CD1c-positive myeloid dendritic cell (primary cell): Measurements from ENCODE around the gene FOSB.
A peak's percentile ranks its signal among the peaks of the same experiment; 100 is the strongest.

ENCODE experiments used
- DNase-seq: peaks from one replicate; pipeline ENCODE4 v3.0.0-alpha.2; 2016; ENCODE audit errors: extremely low spot score

FOSB gene

DNA sequence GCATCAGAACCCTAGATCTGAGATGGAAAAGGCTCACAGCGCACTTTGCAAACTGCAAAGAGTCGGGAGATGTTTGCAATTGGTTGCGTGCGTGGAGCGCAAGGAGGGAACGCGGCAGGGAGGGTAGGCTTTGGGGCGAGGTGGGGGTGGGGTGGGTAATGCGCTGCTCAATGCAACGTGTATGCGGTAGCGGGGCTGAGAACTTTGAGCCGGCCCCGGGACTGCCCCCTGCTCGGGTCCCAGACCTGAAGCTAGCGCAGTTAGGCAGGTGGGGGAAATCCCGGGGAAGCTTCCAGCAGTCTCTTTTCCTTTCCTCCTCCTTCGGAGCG is 971 bp downstream of the FOSB start:
- no peak for DNase-seq

DNA sequence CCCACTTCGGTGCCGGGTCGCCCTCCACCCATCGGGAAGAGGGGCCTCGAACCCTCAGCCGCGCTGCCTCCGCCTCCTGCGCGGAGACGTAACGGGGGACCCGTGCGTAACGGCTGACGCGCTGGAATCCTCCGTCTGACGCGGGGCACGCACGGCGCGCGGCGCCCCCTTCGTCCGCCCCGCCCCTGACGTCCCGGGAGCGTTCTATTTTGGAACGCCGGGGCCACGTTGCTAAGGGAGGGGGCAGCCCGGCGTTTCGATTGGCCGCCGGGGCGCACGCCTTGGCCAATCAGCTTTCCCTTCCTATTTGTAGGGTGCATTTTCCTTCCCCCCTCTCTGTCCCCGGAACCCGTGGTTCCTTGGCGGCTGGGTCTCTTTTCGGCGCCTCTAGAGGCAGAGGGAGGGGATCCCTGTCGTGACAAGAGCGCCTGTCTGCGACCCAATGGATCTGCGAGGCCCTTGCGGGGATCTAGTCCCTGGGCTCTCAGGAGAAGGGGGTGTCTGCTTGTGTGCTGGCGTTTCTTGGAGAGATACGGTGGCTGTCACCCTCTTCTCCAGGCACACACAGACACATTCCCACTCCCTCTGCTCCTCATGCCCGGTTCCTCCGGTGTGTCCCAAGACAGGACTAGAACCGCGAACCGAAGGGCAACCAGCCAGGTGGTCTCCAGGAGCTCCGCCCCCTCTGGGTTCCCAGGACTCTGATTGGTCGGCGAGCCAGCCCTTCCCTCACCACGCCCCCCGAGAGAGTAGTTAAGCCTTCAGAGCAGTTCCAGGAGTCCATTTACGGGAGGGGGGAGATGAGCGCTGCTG is 1.5 kb downstream of the FOSB start:
- peak; percentile 95 for DNase-seq

DNA sequence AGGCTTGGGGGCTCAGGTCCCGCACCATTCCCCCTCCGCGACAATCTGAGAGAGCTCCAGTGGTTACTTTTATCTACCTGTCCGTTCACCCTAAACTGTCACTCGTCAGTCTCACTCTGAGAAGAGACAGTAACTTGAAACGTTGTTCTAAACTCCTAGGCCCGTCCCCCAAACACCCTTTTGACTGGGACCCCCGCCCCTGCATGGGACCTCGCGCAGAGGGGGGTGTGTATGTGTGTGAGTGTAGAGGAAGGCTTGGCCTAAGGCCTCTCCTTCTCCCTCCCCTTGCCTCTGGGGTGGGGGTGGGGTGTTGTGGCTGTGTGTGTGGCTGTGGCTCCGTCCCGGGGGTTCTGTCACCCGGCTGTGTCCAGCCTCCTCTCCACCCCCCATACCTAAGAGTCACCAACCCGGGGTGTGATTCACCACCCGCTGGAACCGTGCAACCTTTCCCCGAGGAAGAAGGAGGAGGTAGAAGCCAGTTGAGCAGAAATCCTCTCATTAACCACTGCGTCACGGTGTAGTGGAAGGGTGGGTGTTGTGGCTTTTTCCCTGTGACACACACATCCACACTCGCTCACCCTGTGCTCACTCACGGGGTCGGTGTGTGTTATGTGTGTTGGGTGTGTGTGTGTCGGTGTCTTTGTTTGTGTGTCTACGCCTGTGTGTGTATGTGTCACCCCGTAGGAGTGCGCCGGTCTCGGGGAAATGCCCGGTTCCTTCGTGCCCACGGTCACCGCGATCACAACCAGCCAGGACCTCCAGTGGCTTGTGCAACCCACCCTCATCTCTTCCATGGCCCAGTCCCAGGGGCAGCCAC is 2.4 kb downstream of the FOSB start:
- DNase-seq, result peak; percentile 87

DNA sequence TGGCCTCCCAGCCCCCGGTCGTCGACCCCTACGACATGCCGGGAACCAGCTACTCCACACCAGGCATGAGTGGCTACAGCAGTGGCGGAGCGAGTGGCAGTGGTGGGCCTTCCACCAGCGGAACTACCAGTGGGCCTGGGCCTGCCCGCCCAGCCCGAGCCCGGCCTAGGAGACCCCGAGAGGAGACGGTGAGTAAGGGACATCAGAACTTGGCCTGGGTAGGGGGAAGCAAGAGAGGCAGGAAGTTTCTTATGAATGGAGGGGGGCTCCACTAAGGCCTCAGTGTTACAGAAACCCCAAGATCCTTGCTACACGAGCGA is 2.9 kb downstream of the FOSB start:
- no peak for DNase-seq

DNA sequence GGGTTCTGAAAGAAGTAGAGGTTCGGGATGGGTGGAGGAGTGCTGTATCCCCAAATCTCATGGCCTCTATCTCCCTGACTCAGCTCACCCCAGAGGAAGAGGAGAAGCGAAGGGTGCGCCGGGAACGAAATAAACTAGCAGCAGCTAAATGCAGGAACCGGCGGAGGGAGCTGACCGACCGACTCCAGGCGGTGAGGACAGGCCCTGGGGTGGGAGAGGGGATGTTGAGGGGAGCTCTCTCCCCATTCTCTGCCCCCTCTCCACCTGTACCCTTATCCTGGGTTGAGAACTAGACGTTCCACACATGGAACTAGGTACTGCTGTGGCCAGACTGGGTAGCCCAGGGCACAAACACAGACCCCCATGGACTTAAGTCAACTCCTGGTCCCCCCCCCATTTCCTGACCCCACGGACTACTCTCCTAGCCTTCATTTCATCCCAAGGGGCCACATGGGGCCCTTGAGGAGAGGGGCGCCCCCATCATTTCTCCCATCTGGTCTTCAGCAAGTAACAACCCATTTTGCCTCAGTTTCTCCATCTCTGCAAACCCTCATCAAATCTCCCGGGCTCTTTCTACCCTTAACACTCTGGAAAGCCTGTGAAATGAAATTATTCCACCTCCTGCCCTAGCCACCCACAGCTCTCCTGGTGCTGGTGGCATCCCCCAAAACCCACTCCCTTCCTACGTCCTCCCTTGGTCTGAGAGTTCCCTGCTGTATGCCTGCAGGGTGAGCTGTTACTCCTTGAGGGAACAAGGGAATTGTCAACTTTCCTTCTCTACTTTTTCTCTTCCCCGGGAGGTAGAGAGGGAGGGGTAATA is 3.5 kb downstream of the FOSB start:
- no peak for DNase-seq

DNA sequence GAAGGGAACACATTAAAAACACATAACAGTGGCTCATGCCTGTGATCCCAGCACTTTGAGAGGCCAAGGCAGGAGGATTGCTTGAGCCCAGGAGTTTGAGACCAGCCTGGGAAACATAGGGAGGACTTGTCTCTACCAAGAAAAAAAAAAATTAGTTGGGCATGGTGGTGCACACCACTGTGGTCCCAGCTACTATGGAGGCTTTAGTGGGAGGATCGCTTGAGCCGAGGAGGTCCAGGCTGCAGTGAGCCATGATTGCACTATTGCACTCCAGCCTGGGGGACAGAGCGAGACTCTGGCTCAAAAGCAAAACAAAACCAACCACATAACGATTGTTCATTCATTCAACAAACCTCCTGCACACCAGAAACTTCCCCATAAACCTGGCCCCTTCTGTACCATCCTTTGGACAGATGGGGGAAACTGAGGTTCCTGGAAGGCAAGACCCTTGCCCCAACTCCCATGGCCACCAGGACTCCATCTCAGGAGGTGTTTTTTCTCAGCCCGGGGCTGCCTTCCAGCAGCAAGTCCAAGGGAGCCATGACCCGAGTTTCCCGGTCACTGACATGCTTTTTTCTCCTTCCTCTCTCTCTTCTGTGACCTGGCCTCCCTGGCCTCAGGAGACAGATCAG is 4.3 kb downstream of the FOSB start:
- peak; percentile 64 for DNase-seq

DNA sequence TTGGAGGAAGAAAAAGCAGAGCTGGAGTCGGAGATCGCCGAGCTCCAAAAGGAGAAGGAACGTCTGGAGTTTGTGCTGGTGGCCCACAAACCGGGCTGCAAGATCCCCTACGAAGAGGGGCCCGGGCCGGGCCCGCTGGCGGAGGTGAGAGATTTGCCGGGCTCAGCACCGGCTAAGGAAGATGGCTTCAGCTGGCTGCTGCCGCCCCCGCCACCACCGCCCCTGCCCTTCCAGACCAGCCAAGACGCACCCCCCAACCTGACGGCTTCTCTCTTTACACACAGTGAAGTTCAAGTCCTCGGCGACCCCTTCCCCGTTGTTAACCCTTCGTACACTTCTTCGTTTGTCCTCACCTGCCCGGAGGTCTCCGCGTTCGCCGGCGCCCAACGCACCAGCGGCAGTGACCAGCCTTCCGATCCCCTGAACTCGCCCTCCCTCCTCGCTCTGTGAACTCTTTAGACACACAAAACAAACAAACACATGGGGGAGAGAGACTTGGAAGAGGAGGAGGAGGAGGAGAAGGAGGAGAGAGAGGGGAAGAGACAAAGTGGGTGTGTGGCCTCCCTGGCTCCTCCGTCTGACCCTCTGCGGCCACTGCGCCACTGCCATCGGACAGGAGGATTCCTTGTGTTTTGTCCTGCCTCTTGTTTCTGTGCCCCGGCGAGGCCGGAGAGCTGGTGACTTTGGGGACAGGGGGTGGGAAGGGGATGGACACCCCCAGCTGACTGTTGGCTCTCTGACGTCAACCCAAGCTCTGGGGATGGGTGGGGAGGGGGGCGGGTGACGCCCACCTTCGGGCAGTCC is 5.0 kb downstream of the FOSB start:
- no peak for DNase-seq

DNA sequence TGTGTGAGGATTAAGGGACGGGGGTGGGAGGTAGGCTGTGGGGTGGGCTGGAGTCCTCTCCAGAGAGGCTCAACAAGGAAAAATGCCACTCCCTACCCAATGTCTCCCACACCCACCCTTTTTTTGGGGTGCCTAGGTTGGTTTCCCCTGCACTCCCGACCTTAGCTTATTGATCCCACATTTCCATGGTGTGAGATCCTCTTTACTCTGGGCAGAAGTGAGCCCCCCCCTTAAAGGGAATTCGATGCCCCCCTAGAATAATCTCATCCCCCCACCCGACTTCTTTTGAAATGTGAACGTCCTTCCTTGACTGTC is 5.5 kb downstream of the FOSB start:
- peak; percentile 55 for DNase-seq

DNA sequence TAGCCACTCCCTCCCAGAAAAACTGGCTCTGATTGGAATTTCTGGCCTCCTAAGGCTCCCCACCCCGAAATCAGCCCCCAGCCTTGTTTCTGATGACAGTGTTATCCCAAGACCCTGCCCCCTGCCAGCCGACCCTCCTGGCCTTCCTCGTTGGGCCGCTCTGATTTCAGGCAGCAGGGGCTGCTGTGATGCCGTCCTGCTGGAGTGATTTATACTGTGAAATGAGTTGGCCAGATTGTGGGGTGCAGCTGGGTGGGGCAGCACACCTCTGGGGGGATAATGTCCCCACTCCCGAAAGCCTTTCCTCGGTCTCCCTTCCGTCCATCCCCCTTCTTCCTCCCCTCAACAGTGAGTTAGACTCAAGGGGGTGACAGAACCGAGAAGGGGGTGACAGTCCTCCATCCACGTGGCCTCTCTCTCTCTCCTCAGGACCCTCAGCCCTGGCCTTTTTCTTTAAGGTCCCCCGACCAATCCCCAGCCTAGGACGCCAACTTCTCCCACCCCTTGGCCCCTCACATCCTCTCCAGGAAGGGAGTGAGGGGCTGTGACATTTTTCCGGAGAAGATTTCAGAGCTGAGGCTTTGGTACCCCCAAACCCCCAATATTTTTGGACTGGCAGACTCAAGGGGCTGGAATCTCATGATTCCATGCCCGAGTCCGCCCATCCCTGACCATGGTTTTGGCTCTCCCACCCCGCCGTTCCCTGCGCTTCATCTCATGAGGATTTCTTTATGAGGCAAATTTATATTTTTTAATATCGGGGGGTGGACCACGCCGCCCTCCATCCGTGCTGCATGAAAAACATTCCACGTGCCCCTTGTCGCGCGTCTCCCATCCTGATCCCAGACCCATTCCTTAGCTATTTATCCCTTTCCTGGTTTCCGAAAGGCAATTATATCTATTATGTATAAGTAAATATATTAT is 6.1 kb downstream of the FOSB start:
- DNase-seq, result peak; percentile 57

DNA sequence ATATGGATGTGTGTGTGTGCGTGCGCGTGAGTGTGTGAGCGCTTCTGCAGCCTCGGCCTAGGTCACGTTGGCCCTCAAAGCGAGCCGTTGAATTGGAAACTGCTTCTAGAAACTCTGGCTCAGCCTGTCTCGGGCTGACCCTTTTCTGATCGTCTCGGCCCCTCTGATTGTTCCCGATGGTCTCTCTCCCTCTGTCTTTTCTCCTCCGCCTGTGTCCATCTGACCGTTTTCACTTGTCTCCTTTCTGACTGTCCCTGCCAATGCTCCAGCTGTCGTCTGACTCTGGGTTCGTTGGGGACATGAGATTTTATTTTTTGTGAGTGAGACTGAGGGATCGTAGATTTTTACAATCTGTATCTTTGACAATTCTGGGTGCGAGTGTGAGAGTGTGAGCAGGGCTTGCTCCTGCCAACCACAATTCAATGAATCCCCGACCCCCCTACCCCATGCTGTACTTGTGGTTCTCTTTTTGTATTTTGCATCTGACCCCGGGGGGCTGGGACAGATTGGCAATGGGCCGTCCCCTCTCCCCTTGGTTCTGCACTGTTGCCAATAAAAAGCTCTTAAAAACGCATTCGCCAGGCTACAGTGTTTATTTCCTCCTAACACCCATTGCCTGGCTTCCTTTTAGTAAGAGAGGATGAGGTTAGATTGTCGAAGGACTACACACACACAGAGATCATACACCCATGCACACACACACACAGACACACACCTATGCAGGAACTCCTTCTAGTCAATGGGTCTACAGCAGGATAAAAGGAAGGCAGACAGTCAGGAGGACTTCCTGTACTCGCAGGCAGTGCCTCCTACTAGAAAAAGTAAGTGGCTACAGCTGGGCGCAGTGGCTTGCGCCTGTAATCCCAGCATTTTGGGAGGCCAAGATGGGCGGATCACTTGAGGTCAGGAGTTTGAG is 7.1 kb downstream of the FOSB start:
- DNase-seq, result peak; percentile 60

DNA sequence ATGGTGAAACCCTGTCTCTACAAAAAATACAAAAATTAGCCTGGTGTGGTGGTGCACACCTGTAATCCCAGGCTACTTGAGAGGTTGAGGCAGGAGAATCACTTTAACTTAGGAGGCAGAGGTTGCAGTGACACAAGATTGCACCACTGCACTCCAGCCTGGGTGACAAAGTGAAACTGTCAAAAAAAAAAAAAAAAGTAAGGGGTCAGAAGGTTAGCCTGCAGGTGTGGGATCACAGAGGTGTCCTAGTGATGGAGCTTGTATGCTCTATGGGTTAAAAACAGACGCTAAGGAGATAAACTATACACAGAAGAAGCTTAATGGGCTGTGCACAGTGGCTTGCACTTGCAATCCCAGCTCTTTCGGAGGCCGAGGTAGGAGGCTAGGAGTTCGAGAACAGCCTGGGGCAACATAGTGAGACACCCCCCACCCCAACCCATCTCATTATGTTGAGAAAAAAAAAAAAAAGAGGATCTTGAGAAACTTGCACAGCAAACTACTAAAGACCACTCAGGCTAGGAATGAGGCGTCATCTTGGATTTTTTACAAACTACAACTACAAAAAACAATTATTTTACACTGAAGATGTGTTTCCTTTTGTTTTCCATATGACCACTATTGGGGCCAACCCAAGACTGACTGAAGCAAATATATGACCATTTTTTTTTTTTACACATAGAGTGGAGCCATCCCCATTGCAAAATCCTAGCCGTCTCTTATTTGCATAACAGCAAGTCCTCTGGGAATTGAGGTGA is 7.9 kb downstream of the FOSB start:
- DNase-seq, result peak; percentile 62

DNA sequence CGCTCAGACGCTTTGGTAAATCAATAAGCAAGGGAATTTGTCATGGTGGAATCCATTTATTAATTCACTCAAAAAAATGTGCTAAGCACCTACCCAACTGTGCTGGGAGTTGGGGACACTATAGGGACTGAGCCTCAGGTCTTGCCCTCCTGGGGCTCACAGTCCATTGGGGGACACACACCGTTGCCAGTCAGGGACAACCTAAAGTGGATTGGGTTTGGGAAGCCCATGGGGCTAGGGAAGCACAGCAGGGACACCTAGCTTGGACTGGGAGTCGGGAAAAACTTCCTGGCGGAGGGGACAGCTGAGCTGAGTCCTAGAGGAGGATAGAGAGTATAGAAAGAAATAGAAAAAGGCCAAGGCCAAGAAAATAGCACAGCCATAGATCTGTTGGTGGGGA is 8.5 kb downstream of the FOSB start:
- DNase-seq, result peak; percentile 48

DNA sequence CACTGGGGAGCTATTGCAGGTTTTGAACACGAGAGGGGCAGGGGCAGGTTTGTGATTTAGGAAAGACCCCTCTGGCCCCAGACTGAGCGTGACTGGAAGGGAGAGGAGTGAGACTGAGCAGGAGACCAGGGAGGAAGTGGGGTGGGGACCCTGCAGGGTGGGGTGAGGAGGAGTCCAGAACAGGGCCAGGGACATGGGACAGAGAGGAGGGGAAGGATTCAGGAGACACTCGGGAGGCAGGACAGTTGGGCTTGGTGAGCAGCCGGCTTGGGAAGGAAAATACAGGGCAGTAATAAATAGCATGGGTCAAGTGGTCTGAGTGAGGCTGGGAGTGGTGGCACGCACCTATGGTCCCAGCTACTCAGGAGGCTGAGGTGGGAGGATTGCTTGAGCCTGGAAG is 9.4 kb downstream of the FOSB start:
- DNase-seq, result no peak

DNA sequence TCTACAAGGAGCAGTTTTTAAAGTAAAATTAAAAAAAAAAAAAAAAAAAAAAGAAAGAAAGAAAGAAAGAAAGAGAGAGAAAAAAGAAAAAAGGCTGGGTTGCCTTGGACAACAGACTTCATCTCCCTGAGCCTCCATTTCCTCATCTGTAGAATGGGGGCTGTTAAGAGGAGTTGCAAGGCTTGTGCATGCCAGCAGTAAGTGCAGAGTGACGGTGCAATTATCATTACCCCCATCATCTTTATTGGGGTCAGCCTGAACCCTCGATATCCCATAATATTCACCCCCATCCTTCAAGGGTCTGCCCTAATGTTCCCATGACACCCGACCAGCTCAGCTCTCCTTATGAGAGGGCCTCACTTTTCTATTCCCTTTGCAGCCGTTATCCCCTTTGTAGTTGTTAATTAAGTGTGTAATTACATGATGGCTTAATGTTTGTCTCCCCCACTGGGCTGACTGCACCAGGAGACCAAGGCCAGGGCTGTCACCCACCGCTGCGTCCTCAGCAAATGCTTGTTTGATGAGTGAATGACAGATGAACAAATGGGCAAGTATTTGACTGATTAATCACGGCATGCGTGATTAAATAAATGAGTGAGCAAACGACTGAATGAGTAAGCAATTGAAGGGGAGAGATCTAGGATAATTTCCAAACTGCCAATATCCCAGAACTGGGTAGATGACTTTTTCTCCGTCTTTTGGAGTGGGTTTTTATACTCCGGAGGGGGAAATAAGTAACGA is 10.1 kb downstream of the FOSB start:
- DNase-seq, result no peak

DNA sequence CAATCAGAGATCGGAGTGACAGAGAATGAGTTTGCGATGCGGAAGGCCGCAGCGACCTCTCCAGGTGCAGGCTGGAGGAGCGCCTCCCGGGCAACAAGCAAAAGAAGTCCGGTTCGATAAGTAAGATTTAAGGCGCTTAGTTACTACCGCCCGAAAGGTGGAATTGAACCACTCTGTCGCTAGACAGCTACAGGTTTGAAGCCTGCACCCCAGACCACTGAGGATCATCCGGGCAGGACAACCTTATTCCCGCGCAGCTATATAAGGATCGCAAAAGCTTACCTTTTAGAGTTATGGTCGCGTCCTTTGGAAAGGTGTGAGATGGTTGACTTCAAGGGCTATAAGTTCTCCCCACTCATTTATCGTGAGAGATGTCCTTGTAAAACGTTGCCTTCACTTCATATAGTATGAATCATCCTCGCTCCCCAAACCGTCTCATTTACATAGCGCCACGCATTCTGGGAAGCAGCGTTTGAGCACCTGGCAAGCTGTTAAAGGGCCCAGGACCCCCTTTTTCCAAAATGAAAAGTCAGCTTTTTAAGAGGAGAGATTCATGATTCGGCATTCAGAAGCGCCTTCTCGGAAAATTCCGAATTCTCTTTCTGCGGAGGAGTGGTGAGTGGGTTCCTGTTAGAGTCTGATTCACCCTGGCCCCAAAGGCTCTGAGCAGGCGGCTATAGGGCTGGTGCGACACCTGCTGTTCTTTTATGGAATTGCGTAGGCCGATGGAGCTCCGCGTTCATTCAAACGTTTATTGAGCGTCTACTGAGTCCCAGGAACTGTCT is 10.8 kb downstream of the FOSB start:
- DNase-seq, result peak; percentile 96

DNA sequence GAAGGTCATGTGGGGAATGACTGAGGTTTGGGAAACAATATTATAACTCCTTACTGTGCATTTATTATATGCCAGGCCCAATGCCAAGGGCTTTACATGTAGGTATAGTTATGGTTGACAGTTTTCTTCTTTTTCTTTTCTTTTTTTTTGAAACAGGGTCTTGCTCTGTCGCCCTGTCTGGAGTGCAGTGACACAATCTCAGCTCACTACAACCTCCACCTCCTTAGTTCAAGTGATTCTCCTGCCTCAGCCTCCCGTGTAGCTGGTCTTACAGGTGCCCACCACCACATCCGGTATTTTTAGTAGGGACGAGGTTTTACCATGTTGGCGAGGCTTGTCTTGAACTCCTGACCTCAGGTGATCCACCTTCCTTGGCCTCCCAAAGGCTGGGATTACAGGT is 15.2 kb downstream of the FOSB start:
- DNase-seq, result no peak
